ACHN (cell line): ENCODE results near the gene AK1.
A peak's percentile ranks its signal among the peaks of the same experiment; 100 is the strongest.

ENCODE experiments used
- DNase-seq: peaks from one replicate; pipeline ENCODE4 v3.0.0-alpha.2; 2015
- in situ Hi-C: cut with HindIII; loops from 2 replicates; pipeline ENCODE4 v1.10.0; 2017; ENCODE audit warnings: low sequenced_read_pairs, low pct_ligation_motif_present, low pct_unique_long_range_greater_than_20kb

The AK1 gene

DNA sequence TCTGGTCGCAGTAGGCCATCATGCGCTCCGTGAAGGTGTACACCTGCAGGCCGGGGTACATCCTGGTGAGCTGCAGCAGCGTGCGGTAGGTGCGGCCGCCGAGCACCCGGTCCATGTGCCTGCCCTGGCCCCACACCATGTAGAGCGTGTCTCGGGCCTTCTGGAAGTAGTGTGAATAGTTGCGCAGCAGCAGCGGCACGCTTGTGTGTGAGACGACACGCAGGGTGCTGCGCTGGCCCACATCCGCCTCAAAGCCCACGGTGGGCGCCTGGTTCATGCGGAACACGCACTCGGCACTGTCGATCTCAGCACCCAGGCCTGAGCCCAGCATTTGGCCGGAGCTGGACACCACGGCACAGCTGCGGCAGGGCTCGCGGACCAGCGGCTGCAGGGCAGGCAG, 34.8 kb upstream of the AK1 start:
- in situ Hi-C loops: no loop called here
- no peak for DNase-seq

DNA sequence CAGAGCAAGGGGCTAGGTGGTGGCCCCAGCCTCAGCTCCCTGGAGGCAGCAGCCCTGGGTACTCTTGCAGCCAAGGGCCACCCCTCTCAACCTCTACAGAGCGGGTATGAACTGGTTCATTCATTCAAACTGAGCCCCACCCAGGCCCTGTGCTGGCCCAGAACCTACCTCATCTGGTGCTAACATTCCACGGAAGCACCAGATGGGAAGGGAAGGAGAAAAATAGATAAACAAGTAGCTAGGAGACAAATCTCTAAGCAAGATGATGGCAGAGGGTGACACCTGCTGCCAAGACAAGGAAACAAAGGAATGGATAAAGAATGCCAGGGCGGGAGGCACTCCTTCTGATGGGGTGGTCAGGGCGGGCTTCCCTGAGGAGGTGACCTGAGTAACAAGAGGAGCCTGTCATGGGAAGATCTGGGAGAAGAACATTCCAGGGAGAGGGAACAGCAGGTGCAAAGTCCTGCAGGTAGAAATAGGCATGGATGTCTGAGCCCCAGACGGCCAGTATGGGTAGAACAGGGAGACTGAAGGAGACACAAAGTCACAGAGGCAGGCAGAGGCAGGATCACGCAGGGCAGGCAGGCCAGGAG, 33.2 kb upstream of the AK1 start:
- DNase-seq: peak; percentile 27

DNA sequence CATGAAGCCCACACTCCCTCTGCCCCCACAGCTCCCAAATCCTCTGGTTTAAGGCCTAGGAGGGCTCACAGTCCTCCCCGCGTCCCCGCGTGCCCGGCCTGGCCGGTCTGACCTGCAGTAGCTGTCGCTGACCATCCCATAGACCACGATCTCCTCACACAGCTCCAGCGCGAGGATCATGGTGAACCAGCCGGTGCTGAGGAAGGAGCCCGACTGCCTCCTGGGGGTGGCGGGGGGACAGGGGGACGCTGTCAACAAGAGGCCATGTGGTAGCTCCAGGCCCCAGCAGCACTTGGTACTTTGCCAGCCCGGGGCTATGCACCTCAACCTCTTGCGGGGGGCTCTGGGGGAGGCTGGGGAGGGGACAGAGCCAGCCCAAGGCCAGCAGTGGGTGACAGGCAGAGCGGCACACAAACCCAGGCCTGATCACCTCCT, 32.4 kb upstream of the AK1 start:
- DNase-seq: no peak
- in situ Hi-C loops: no loop called here

More for the DNA sequence above, 33.2 kb upstream of the AK1 start:
- in situ Hi-C loops: no loop called here

DNA sequence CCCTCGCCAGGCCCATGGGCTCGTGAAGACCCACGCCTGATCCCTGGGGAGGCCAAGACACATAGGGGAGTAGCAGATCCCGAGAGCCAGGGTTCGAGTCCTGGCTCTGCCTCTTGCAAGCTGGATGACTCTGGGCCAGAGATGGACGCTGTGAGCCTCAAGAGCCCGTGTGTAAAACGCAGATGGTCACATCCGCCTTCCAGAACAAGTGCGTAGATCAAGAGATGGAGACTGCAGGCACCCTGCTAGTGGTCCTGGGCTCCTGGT, 31.1 kb upstream of the AK1 start:
- in situ Hi-C loops: no loop called here
- no peak for DNase-seq

DNA sequence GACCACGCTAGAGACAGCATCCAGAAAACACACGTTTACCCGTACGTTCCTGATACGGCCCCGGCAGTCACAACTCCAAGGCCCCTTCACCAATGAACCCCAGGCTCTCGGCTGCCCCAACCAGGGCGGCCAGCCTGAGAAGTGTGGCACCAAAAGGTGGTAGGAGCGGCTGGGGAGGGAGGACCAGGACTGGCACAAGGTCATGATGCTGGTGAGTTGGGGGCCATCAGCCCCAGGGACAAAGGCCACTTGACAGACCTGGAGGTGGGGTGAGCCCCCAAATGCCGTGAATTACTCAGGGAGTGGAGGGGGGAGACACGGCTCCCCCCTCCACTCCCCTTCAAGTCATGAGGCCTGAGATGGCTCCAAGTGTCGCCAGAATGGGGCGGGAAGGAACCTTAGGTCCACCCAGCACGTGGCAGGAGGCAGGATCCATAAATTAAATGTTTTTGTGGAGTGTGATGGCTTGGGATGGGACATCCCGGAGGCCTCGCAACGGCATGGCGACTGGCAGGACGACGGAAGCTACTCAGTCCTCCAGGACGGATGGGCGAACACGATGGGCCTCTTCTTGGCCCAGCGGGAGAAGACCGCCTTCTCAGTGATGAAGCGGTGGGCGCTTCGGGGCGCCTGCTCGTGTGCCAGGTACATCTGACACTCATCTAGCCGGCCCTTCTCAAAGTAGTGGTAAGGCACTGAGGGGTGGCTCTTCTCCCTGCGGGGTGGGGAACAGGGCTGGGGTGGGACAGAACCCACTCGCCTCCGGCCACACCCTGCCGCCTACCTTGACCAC, 30.6 kb upstream of the AK1 start:
- in situ Hi-C loops: no loop called here
- no peak for DNase-seq

DNA sequence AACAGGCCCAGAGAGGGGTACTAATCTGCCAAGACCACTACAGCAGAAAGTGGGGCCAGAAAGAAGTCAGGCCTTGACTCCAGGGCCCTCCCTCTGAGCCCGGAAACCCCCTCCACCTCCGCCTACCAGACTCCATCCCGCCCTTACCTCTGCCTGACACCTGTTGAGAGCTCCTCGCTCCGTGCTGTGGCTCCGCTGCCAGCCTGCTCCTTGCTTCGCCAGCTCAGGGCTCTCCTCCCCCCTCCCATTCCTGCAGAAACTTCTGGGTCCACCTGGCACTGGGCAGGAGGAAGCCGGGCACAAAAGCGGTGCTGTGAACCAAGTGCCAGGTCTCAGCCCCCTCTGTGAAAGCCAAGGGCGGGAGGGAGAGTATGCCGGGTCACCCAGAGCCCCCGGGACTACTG, 28.3 kb upstream of the AK1 start:
- in situ Hi-C loops: no loop called here
- DNase-seq: no peak

DNA sequence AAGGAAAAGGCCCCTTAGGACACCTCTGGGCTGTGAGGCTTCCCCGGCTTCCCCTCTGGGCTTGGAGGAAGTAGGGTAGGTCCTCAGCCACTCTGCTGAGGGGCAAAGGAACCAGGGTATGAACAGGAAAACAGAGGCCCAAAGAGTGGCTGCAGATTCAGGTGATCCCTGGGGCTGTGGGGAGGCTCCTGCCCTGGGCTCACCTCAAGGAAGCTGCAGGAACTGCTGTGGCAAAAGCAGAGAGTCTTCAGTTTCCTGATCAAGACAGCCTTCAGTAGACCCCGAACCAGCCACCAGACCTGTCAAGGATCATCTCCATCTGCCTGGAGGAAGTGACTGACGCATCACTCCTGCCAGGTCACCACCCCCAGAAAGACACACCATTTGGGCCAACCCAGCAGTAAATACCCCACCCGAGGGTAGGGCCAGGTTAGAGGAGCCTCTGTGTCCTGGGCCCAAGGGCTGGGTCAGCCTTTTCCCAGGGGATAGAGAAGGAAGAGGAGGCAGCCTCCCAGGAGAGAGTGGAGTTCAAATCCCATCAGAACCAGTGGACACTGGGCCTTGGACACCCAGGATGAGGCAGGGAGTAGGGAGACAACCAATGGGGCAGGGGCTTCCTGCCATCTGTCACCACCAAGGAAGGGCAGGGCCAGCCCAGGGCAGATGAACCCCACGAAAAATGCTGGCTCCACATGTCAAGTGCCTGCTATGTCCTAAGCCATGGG, 27.7 kb upstream of the AK1 start:
- in situ Hi-C loops: no loop called here

DNA sequence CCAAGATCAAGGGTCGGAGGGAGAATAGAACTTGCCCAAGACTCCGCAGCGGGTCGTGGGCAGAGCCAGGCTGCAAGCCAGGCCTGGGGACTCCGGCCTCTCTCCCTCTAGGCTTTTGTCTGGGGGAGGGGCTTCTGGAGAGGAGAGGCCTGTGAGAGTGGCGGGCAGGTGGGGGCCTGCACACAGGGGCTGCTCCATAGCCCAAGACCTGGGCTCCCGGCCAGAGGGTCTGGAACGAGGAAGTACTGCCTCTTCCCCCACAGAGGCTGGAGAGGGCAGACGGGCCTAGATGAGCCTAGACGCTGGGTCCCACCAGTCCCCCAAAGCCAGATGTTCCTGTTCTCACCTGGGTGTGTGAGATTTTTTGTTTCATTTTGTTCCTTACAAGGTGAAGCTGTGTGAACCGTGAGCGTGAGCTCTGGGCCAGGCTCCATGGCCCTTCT, 27.1 kb upstream of the AK1 start:
- in situ Hi-C loops: no loop called here
- no peak for DNase-seq

More for the DNA sequence above, 27.7 kb upstream of the AK1 start:
- DNase-seq: no peak

DNA sequence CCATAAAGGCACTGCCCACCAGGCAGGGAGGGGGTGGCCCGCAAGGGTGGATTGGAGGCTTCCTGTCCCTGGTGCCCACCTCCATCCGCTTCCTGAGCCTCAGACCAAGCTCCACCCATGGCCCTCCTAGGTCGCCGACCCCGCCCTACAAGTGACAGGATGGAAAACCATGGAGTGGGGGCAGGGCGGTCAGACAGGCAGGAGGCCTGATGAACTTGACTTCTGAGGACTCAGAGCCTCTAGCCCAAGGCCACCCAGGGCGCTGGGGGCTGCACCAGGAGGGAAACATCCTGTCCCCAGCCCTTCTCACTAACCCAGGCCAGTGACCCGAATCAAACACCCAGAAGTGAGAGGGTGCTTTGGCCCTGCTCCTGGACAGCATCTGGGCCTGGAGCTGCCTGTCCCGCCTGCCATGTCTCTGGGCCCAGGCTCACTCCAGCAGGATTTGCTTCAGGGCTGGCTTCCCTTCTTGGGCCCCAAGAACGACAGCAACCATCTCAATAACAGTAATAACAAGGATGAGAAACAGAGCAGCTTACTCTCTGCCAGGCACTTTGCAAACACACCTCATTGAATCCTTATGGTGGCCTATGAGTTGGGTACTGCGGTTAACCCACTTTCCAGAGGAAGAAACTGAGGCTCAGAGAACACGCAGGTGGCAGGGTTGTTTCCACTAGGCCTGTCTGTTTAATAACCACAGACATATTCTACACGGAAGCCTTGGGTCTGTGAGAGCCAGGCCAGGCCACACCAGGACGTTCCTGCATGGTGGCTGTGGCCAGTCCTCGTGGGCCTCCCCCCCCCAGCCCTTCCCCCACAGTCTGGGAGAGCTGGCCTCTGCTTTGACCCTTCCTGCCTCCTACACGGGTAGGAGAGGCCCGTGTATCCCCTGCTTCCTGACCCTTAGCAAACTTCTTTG, 26.3 kb upstream of the AK1 start:
- DNase-seq: no peak
- in situ Hi-C loops: no loop called here

DNA sequence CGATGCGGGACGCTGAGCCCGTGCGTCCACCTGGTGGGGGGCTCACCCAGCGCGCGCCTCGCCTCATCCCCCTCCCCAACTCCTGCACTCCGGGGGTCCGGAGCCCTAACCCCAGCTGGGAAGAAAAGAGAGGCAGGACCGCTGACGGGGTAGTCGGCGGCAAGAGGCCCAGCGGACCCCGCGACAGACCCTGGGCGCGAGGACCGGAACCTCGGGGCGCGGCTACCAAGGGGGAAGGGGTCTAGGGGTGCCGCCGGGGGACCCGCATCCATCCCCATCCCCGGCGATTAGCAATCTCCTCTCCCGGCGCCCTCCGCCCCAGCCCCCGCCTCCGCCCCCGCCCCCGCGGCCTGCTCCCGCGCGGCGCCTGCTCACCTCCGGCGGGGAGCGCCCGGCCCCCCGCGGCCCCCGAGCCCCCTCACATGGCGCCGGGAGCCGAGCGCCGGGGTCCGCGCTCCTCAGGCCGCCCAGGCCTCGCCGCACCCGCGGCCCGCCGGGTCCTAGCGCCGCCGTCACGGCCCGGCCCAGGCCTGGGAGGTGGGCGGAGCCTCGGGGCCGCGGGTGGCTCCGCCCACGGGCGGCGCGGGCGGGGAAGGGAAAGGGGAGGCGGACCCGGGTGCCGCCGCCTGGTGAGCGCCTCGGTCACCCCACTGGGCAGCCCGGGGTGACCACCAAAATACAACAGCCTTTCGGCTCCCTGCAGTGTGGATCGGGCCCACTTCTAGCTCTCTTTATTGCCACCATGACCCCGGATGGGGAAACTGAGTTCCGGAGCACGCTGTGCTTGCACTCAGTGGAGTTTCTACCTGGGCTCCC, 21.9 kb upstream of the AK1 start, which contains the start of gene ST6GALNAC6:
Gene ST6GALNAC6 (minus strand): TSS at position 476 of the 816 bp plus-strand sequence. CDS start 1,622 bp downstream, outside the sequence.
- in situ Hi-C loops: no loop called here
- peak; percentile 75 for DNase-seq

DNA sequence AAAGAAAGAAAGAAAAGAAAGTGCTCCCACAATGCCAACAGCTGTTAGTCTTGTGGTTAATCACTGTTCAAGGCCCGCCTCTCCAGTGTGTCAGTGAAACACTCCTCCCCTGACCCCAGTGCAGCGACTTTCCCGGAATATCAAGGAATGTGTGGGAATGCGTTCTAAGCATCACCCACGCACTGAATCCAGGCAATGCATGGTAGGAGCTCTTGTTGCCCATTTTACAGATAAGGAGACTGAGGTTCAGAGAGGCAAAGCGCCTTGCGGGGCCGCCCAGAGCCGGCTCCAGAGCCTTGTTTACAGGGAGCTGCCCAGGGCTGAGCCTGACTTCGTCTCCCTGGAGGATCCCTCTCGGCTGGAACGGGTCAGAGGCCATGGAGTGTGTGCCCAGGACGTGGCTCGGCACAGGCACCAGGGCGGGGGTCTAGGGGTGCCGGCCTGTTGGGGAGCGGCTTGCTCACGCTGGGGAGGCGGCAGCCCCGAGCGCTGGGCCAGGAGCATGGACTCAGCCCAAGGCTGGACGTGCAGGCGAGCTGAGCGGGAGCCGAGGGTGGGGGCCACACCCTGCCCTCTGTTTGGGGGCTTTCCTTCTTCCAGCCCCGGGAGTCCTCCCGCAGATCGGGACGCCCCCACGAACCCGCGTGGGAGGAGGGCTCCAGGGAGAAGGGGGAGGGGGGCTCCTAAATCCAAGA, 21.1 kb upstream of the AK1 start:
- peak; percentile 33 for DNase-seq

DNA sequence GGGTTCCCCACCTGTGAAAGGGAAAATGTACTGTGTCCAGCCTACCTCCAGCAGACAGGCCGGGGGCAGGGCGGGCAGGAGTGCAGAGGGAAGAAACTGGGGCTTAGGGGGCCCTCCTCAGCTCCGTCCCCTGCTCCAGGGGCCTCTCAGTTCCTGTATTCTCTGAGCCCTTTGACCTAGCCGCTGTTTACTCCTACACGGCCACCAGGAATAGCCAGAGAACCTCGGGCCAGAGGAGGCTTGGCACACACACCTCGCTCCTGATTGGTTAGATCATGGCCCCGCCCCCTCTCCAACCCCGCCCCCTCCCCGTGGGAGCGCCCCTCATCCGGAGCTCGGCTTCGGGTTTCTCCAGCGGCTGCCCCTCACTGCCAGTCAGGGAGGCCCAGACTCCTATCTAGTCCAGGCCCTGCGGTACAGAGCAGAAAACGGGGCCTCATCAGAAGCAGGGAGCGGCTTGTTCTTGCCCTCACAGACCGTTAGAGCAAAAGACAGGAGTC, 19.8 kb upstream of the AK1 start:
- in situ Hi-C loops: no loop called here
- DNase-seq: no peak

More for the DNA sequence above, 21.1 kb upstream of the AK1 start:
- in situ Hi-C loops: no loop called here

DNA sequence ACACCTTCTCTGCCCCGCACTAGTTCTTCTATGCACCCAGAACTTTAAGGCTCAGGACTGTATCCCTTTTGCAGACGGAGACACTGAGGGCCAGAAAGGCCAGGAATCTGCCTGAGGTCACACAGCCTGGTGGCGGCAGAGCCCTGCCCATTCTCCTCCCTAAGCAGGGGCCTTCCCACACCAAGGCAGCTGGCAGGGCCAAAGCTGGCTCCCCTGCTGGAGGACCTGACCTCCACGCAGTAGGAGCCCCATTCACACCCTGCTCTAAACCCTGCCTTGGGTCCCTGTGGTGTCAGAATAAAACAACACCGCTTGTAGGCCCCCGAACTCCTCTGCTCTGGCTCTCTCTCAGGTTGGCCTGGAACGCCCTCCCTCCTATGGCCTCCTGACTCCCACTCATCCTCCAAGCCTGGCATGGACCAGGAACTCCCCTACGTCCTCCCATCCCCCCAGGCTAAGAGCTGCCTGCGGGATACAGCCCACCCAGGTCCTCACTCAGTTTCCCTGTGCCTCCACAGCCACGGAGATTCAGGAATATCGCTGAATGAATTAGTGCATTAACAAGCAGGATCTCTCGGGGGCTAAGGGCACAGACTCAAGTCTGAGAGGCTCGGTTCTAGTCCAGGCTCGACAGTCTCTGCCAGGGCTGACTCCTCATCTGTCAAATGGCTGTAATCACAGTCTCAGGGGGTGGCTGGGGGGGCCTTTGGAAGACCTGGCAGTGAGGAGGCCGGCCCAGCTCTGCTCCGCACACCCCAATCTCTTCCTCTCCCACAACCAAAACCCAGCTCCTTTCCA, 19.1 kb upstream of the AK1 start:
- in situ Hi-C loops: no loop called here
- no peak for DNase-seq

DNA sequence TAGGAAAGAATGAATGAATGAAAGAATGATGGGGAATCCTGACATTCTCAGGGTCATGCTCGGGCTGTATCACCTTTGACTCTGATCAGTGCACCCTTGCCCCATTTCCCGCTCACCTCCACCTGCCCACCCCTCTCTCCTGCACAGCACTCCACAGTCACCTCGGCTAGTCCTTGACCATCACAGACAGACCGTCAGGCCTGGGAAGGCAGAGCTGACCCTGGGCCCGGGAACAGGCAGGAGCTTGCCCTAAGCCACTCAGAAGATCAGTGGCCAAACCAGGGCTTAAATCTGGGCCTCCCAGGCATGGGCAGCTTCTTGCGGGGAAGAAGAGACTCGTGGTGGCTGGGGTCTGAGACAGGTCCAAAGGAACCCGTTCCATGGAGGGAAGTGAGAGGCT, 18.3 kb upstream of the AK1 start:
- in situ Hi-C loops: no loop called here

DNA sequence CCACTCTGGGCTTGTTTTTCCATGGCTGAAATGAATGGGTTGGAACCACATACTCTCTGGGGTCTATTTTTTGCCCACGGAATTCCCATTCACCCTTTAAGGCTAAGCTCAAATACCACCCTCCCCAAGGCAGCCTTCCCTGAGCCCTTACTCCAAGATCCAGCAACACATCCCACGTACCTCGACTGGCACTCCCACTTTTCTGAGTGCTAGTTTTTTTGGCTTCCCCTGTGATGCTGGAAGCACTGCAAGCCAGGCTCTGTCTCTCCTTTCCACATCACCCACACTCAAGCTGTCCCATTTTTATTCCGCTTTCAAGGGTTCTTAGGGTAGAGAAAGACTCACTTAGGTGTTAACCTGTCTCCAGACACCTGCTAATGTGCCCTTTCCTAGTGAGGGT, 15.9 kb upstream of the AK1 start:
- in situ Hi-C loops: no loop called here
- DNase-seq: no peak

More for the DNA sequence above, 18.3 kb upstream of the AK1 start:
- DNase-seq: no peak

DNA sequence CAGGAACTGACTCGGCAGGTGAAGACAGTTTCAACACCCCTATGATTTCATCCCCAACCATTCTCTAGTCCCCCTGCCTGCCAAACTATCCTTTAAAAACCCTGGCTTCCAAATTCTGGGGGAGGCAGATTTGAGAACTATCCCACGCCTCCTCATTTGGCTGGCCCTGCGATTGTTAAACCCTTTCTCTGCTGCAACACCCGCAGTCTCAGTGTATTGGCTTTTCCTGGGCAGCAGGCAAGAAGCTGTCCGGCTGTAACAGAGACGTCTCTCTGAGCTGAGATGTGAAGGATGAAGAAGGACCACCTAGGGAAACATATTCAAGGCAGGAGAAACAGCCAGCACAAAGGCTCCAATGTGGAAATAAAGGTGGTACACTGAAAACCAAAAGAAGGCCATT, 15.4 kb upstream of the AK1 start:
- in situ Hi-C loops: no loop called here
- DNase-seq: no peak
